8988T (cell line): ENCODE results near the gene SPAG16.

Source experiments
- DNase-seq: peaks from one replicate; pipeline ENCODE4 v3.0.0; 2011

SPAG16 gene

DNA sequence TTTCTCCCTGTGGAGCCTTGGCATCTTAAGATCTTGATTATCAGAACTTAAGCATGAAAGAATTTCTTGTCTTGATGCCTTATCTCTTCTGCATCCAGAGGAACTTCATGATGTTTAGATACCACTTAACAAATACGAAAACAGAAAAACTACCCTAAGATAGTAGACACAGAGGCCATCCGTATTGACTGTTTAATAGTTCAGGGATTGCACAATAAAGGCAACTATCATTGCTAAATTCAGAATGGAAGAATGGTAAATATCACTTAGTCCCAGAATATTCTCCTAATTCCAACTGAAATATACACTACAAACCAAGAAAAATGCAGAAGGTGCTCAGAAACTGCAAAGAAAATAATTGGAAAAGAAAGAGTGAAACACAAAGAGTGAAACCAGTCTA is 912.0 kb downstream of the SPAG16 start:
- no peak for DNase-seq

- no peak for DNase-seq
Observed at GRCh38 chr2:214201892-214202291, 917.6 kb downstream of the SPAG16 start.

DNA sequence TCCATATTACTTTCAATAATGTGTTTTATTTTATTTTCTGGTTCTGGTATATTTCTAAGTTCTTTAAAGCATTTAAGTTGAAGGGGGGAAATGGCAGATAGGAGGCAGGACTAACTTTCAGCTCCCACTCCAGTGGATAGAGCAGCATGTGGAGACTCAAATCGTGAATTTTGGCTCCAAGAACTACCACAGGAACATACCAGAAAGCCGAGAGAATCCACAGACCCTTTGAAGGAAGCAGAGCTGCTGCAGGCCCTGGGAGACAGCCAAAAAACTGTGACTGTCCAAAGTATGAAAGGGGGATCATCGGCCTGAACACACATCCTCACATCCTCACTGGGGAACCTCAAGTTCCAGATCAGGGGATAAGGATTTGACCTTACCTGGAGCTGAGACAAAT is 919.0 kb downstream of the SPAG16 start:
- DNase-seq, result no peak

DNA sequence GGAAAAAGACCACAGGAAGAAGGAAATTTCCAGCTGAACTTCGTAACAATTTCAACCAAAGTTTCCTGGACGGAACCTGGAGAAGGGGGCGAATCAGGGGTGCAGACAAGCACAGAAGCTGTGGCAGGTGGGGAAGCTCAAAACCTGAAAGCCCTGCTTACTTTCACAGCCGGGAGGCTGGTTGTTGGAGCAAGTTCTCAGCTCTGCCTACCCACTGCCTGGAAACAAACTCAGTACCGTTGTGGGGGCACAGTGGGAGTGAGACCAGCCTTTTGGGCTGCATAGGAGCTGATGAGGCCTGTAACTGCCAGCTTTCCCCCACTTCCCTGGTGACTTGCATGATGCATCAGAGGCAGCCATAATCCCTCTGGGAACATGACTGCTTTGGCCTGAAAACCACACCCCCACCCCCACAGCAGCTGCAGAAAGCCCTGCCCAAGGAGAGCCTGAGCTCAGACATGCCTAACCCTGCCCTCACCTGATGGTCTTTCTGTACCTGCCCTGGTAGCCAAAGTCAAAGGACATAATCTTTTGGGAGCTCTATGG is 919.6 kb downstream of the SPAG16 start:
- DNase-seq, result no peak

- no peak for DNase-seq
Observed at GRCh38 chr2:214215107-214215506, 930.8 kb downstream of the SPAG16 start.

DNA sequence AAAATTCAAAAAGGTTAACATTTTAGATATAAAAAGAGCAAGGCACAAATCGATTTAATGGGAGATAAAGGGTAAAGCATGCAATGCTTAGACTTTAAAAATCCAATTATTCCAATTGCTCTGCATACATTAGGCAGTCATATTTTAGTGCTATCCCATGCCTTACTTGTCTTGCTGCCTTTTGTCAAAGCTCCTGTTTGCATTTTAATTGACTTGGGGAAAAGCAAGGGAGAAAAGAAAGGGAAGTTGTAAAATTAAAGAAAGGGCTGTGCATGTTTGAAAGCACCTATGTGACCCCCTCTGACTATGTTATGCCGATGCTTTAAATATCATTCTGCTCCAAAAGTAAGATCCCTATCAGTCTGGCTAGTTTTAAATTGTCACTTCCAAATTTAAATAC is 932.9 kb downstream of the SPAG16 start:
- no peak for DNase-seq

GRCh38 chr2:214217599-214217998 is 933.3 kb downstream of the SPAG16 start:
- no peak for DNase-seq

GRCh38 chr2:214220251-214220650 is 936.0 kb downstream of the SPAG16 start:
- DNase-seq, result no peak

DNA sequence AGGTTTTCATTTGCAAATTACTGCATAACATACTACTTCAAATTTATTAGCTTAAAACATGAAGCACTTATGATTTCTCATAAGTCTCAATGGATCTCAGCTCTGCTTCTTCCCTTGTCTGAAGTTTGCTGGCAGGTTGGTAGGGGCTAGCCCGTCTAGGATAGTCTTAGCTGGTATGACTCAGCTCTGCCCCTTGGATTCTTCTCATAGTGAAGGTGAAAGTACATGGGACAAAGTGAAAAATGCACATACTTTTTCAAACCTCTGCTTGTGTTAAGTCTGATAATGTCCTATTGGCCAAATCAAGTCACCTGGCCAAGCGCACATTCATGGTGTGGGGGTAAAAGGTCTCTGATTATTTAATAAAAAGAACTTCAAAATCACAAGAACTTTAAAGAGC is 941.8 kb downstream of the SPAG16 start:
- no peak for DNase-seq

GRCh38 chr2:214232271-214232670 is 948.0 kb downstream of the SPAG16 start:
- no peak for DNase-seq

GRCh38 chr2:214233164-214233563 is 948.9 kb downstream of the SPAG16 start:
- DNase-seq, result no peak

DNA sequence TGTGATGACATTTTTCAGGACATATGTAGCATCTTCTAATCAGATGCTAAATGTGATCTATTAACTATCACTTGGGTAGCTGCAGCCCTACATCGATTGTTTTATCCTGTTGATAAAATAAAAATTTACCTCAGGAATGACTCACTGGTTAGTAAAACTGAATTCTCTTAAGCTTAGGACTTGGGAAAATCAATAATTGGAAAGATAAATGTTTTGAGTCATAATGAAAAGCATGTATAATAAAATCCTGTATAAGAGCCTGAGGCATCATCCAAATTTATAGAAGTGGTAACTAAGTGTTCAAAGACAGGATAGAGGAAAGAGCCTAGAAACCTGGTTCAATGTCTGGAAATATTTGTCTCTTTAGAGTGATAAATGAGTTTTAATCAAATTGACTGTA is 958.5 kb downstream of the SPAG16 start:
- no peak for DNase-seq

DNA sequence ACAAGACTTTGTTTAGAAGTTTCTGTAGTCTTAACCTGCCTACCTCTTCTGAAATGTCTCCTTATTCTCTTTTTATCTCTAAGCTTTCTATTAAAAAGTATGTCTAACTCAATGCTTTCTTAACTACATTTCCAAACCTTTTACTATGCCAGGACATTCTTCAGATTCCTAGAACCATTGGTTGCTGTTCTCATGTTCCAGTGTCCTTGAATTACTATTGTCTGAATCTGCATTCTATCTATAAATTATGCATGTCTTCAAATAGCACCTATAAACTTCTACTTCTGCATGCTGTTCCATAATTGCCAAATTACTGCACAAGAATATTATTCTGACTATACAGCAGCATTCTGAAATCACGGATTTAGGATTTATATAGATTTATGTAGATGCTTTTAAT is 960.6 kb downstream of the SPAG16 start:
- DNase-seq, result no peak

GRCh38 chr2:214246417-214246816 is 962.2 kb downstream of the SPAG16 start:
- DNase-seq, result no peak

DNA sequence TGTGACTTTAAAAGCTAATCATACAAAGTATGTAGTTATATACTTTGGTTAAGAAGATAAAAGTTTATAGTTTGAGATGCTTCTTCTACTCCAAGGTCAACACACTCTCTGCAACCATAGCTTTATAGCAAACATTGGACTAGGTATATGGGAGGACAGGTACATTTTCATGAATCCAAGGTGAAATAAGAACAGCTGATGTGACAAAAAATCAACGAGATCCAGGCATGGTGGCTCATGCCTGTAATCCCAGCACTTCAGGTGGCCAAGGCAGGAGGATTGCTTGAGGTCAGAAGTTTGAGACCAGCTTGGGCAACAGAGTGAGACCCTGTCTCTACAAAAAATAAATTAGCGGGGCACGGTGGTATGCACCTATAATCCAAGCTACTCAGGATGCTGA is 963.3 kb downstream of the SPAG16 start:
- DNase-seq, result no peak

- no peak for DNase-seq
Observed at GRCh38 chr2:214255046-214255445, 970.8 kb downstream of the SPAG16 start.

DNA sequence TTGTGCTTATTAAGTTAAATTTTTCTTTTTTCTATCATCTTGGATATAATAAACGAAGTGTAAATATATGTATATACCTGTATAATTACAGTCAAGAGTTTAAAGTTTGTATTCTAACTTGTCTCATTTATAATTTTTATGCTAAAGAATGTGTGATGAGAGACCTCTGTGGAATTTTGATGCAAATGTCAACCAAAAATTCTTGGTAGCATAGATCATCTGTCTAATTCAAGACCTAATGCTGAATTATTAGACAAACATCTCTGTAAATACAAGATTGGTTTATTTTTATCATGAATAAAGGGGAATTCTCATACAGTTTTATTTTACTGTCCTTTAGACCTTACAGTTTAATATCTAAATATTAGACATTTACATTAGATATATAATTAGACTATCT is 977.4 kb downstream of the SPAG16 start:
- no peak for DNase-seq

- DNase-seq, result no peak
Observed at GRCh38 chr2:214264171-214264570, 979.9 kb downstream of the SPAG16 start.

GRCh38 chr2:214265991-214266489 is 981.8 kb downstream of the SPAG16 start:
- no peak for DNase-seq

DNA sequence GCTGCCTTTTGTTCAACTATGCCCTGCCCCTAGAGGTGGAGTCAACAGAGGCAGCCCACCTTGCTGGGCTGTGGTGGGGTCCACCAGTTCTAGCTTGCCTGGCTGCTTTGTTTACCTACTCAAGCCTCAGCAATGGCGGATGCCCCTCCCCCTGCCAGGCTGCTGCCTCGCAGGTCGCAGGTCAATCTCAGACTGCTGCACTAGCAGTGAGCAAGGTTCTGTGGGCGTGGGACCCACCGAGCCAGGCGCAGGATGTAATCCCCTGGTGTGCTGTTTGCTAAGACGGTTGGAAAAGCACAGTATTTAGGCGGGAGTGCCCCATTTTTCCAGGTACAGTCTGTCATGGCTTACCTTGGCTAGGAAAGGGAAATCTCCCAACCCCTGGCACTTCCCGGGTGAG is 993.6 kb downstream of the SPAG16 start:
- no peak for DNase-seq

DNA sequence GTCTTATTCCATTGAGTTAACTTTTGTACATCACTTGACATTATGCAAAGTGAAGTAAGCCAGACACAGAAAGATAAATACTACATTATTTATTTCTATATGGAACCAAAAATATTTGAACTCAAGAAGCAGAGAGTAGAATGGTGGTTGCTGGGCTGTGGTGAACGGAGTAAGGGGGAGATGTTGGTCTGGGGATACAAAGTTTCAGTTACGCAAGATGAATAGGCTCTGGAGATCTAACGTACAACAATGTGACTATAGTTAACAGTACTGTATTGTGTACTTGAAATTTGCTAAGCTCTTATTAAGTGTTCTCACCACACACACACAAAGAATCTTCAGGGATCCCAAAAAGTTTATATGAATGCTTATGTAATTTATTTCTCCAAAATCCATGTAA is 1001.7 kb downstream of the SPAG16 start:
- DNase-seq, result no peak

DNA sequence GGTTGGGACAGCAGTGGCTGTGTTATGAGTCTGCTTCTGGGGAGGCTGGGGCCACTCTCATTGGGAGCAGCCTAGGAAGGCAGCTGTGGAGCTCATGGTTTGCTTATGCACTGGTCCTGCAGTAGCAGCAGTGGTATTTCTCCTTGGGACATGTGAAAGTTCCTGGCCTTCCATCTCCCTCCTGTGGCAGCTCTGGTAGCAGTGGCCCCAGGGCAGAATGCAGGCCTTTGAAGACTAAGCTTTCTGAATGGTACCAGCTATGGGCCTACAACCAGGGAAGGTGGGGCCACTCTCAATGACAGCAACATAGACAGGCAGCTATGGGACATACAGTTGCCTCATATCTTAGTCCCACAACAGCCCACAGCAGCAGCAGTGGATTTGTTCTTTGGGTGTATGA is 1009.3 kb downstream of the SPAG16 start:
- DNase-seq, result no peak

- no peak for DNase-seq
Observed at GRCh38 chr2:214294426-214294825, 1010.2 kb downstream of the SPAG16 start.

GRCh38 chr2:214297423-214297822 is 1013.2 kb downstream of the SPAG16 start:
- no peak for DNase-seq

GRCh38 chr2:214310319-214310718 is 1026.1 kb downstream of the SPAG16 start:
- no peak for DNase-seq
